ENCODE results near the gene LAG3. TPM values are rescaled to one million over a fixed set of nuclear protein-coding genes. Genes with fewer than 3 reads are reported as not detected.
A peak's percentile ranks its signal among the peaks of the same experiment; 100 is the strongest.
"Not testable (repeated sequence)": the region's sequence is repeated elsewhere in the genome, so short reads cannot be mapped to it uniquely, and the experiment has no call there.

The LAG3 gene
- total RNA-seq, 1 experiment from 2014 or later: 2.2 TPM

DNA sequence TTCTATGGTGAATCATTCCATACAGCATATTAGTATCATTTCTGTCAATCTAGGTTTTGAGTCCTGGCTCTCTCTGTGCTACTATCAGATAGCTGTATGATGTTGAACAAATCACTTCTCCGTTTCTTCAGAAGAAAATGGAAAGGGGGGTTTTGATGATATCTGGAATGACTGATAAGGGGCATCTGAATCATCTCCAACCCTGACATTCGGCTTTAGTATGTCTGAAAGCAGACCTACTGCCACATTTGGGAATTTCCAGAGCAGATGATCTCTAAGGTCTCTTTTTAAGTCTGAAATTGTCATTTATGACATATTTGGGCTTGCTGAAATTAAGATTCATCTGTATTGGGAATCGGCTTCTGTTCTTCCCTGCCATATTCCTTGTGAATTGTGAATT lies 29.5 kb upstream of the LAG3 start:
- H2BK20ac ChIP-seq (ENCODE audit: low read depth, low read length, poor library complexity, severe bottlenecking): no peak overlapping the region
- no peak overlapping the region for H3K4ac ChIP-seq (ENCODE audit: low read depth, low read length)
- H2AK5ac ChIP-seq (ENCODE audit: insufficient read length, low read length): no peak overlapping the region
- H4K5ac ChIP-seq (ENCODE audit: insufficient read length, low read depth, low read length): no peak overlapping the region
- TF ChIP-seq, protein P1, sequence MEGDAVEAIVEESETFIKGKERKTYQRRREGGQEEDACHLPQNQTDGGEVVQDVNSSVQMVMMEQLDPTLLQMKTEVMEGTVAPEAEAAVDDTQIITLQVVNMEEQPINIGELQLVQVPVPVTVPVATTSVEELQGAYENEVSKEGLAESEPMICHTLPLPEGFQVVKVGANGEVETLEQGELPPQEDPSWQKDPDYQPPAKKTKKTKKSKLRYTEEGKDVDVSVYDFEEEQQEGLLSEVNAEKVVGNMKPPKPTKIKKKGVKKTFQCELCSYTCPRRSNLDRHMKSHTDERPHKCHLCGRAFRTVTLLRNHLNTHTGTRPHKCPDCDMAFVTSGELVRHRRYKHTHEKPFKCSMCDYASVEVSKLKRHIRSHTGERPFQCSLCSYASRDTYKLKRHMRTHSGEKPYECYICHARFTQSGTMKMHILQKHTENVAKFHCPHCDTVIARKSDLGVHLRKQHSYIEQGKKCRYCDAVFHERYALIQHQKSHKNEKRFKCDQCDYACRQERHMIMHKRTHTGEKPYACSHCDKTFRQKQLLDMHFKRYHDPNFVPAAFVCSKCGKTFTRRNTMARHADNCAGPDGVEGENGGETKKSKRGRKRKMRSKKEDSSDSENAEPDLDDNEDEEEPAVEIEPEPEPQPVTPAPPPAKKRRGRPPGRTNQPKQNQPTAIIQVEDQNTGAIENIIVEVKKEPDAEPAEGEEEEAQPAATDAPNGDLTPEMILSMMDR (conservative IDR thresholded peaks at IDR 0.05): no peak
- H3K14ac ChIP-seq (ENCODE audit: insufficient read depth, low read length): no peak overlapping the region
- no peaks in the 10 kb centered on the region for H3K79me2 ChIP-seq (ENCODE audit: insufficient read depth, low read length)
- H3K23ac ChIP-seq (ENCODE audit: insufficient read length, low read depth, low read length): no peak overlapping the region
- H3T11ph ChIP-seq (ENCODE audit: low read length): no peak overlapping the region
- H4K91ac ChIP-seq (ENCODE audit: insufficient read length, low read depth, low read length): no peak overlapping the region
- no peak overlapping the region for H3K4me2 ChIP-seq (ENCODE audit: insufficient read depth, insufficient read length, low read length)
- peaks cover 0 to 7% of the 10 kb centered on the region in 2 experiments; a peak in 3 of 4 replicates for H3K4me1 Mint-ChIP-seq
- no peak overlapping the region for H3K4me3 Mint-ChIP-seq
- no peaks in the 10 kb centered on the region for H3K27me3 ChIP-seq (ENCODE audit: insufficient read depth, low read length)
- H2BK12ac ChIP-seq (ENCODE audit: insufficient read length, low read depth, low read length): no peak overlapping the region
- no peaks in the 10 kb centered on the region for H3K4me1 ChIP-seq (ENCODE audit: insufficient read depth, low read length)
- H3K23me2 ChIP-seq (ENCODE audit: insufficient read length, low read depth, low read length, poor library complexity, severe bottlenecking): no peaks in the 10 kb centered on the region
- H3K79me1 ChIP-seq (ENCODE audit: insufficient read depth, low read depth, low read length, poor library complexity, severe bottlenecking): no peaks in the 10 kb centered on the region
- no peak overlapping the region for H2BK5ac ChIP-seq (ENCODE audit: insufficient read length, low read length)
- no peak overlapping the region for H2AFZ ChIP-seq (ENCODE audit: low read length)
- H3K9me3 ChIP-seq (ENCODE audit: control insufficient read depth, low read depth, low read length): no peaks in the 10 kb centered on the region
- H3K18ac ChIP-seq (ENCODE audit: insufficient read length, low read depth, low read length): no peak overlapping the region
- no peak for DNase-seq
- H3K9ac ChIP-seq (ENCODE audit: extremely low read depth, insufficient read length, low read length): no peak overlapping the region
- H3K36me3 Mint-ChIP-seq (ENCODE audit: insufficient read depth in 1 of 3, low read depth in 3 of 3): peaks cover 9 to 26% (median 25%) of the 10 kb centered on the region in 3 experiments; a peak in 6 of 7 replicates
- H2BK120ac ChIP-seq (ENCODE audit: low read depth, low read length, poor library complexity, severe bottlenecking): no peak overlapping the region
- H4K8ac ChIP-seq (replicated peaks; ENCODE audit: insufficient read length, low read depth, low read length): no peak overlapping the region
- no peaks in the 10 kb centered on the region for H4K20me1 ChIP-seq (ENCODE audit: control insufficient read depth, insufficient read depth, insufficient read length)
- H3K27me3 Mint-ChIP-seq (ENCODE audit: low read depth): no peaks in the 10 kb centered on the region
- no CpG with 5 or more reads among the region's 3 CpGs for WGBS (ENCODE audit: extremely low coverage, insufficient read length, low lambda C conversion rate)
- H3K56ac ChIP-seq (ENCODE audit: insufficient read length, low read depth, low read length): no peak overlapping the region
- H3K27ac Mint-ChIP-seq: no peak overlapping the region
- H3K9me3 Mint-ChIP-seq: no peaks in the 10 kb centered on the region
- H2BK15ac ChIP-seq (ENCODE audit: low read depth, low read length): no peak overlapping the region
- H3K27ac ChIP-seq (ENCODE audit: insufficient read length, low read depth, low read length): no peak overlapping the region

- not testable (repeated sequence) for H3K4me1 ChIP-seq (ENCODE audit: insufficient read depth, low read length); H4K20me1 ChIP-seq (ENCODE audit: control insufficient read depth, insufficient read depth, insufficient read length); H3K4me3 Mint-ChIP-seq; DNase-seq; H3K4me1 Mint-ChIP-seq; H3K9me3 Mint-ChIP-seq; H3K23ac ChIP-seq (ENCODE audit: insufficient read length, low read depth, low read length); H3K9ac ChIP-seq (ENCODE audit: extremely low read depth, insufficient read length, low read length); H3K18ac ChIP-seq (ENCODE audit: insufficient read length, low read depth, low read length); H3K4ac ChIP-seq (ENCODE audit: low read depth, low read length); H3K14ac ChIP-seq (ENCODE audit: insufficient read depth, low read length); H2BK120ac ChIP-seq (ENCODE audit: low read depth, low read length, poor library complexity, severe bottlenecking); H3K79me2 ChIP-seq (ENCODE audit: insufficient read depth, low read length); H2BK20ac ChIP-seq (ENCODE audit: low read depth, low read length, poor library complexity, severe bottlenecking); H3K23me2 ChIP-seq (ENCODE audit: insufficient read length, low read depth, low read length, poor library complexity, severe bottlenecking); H3K27me3 ChIP-seq (ENCODE audit: insufficient read depth, low read length); H4K8ac ChIP-seq (replicated peaks; ENCODE audit: insufficient read length, low read depth, low read length); H3K27ac ChIP-seq (ENCODE audit: insufficient read length, low read depth, low read length); H2BK5ac ChIP-seq (ENCODE audit: insufficient read length, low read length); H3K9me3 ChIP-seq (ENCODE audit: control insufficient read depth, low read depth, low read length); H4K91ac ChIP-seq (ENCODE audit: insufficient read length, low read depth, low read length); H2AK5ac ChIP-seq (ENCODE audit: insufficient read length, low read length); H3K79me1 ChIP-seq (ENCODE audit: insufficient read depth, low read depth, low read length, poor library complexity, severe bottlenecking); H2AFZ ChIP-seq (ENCODE audit: low read length); H4K5ac ChIP-seq (ENCODE audit: insufficient read length, low read depth, low read length); H3K27me3 Mint-ChIP-seq (ENCODE audit: low read depth); H2BK12ac ChIP-seq (ENCODE audit: insufficient read length, low read depth, low read length); H3K4me2 ChIP-seq (ENCODE audit: insufficient read depth, insufficient read length, low read length); H3T11ph ChIP-seq (ENCODE audit: low read length); H2BK15ac ChIP-seq (ENCODE audit: low read depth, low read length); H3K56ac ChIP-seq (ENCODE audit: insufficient read length, low read depth, low read length)
- H3K36me3 Mint-ChIP-seq (ENCODE audit: insufficient read depth in 1 of 3, low read depth in 3 of 3): peaks cover 14 to 30% (median 29%) of the 10 kb centered on the region in 3 experiments; a peak in 6 of 7 replicates
- peak overlapping the region in 1 of 3 experiments; percentile 15; a peak in 1 of 7 replicates for H3K27ac Mint-ChIP-seq
- no CpG with 5 or more reads among the region's 7 CpGs for WGBS (ENCODE audit: extremely low coverage, insufficient read length, low lambda C conversion rate)
These were observed 29.0 kb upstream of the LAG3 start for GRCh38 chr12:6743300-6743699.
